Retinal pigment epithelial cell (primary cell): Measurements from ENCODE around the gene LMO4.

Experiments
- DNase-seq: peaks from one replicate; pipeline ENCODE4 v3.0.0-alpha.2; 2010; ENCODE audit warnings: low read depth
- H3K4me3 ChIP-seq: 2 replicates; pipeline ENCODE4 v1.5.1; 2011; ENCODE audit warnings: mild to moderate bottlenecking, low read length, control low read depth, moderate library complexity
- CTCF ChIP-seq: conservative IDR thresholded peaks from 2 replicates; pipeline ENCODE4 v1.5.1; 2011; ENCODE audit warnings: low read depth, low read length, control low read depth, inconsistent platforms

The LMO4 gene

GRCh38 chr1:87294633-87295032 lies 34.0 kb upstream of the LMO4 start:
- no peak for DNase-seq
- TF ChIP-seq CTCF = no peak
- no peak overlapping the region for H3K4me3 ChIP-seq

GRCh38 chr1:87295445-87296110 lies 33.1 kb upstream of the LMO4 start:
- H3K4me3 ChIP-seq = no peak overlapping the region
- no peak for TF ChIP-seq CTCF
- no peak for DNase-seq

GRCh38 chr1:87296206-87296605 lies 32.5 kb upstream of the LMO4 start:
- no peak for TF ChIP-seq CTCF
- H3K4me3 ChIP-seq = no peak overlapping the region
- DNase-seq = no peak

- no peak for TF ChIP-seq CTCF
- H3K4me3 ChIP-seq = no peak overlapping the region
- no peak for DNase-seq
Observed at GRCh38 chr1:87299661-87300060, 29.0 kb upstream of the LMO4 start.

GRCh38 chr1:87300628-87301027 lies 28.1 kb upstream of the LMO4 start:
- no peak for TF ChIP-seq CTCF
- no peak for DNase-seq
- no peak overlapping the region for H3K4me3 ChIP-seq

GRCh38 chr1:87305151-87305550 lies 23.5 kb upstream of the LMO4 start:
- DNase-seq = no peak
- TF ChIP-seq CTCF = no peak
- no peak overlapping the region for H3K4me3 ChIP-seq

- no peak for TF ChIP-seq CTCF
- no peak overlapping the region for H3K4me3 ChIP-seq
- DNase-seq = no peak
Observed at GRCh38 chr1:87305762-87306161, 22.9 kb upstream of the LMO4 start.
